Endothelial cell of umbilical vein (primary cell): Measurements from ENCODE around the gene MLIP.

ENCODE experiments used
- CTCF ChIP-seq, 2 donors: IDR thresholded peaks; 1 replicate in 1 of 2; 2 replicates in 1 of 2; pipeline ENCODE4 v1.5.1; 2011; ENCODE audit warnings: low read length in 2 of 2, mild to moderate bottlenecking in 2 of 2, moderate library complexity in 2 of 2, control low read depth in 1 of 2, inconsistent platforms in 1 of 2, low read depth in 1 of 2; ENCODE audit not compliant: insufficient read depth in 1 of 2; ENCODE audit errors: extremely low read depth in 1 of 2
- FOS ChIP-seq: IDR thresholded peaks from 2 replicates; pipeline ENCODE4 v1.6.1; 2011; ENCODE audit warnings: mild to moderate bottlenecking, low read length, moderate library complexity, borderline replicate concordance; ENCODE audit not compliant: insufficient read depth
- MAX ChIP-seq: IDR thresholded peaks from 2 replicates; pipeline ENCODE4 v1.6.1; 2011; ENCODE audit not compliant: insufficient read depth, insufficient read length
- POLR2A ChIP-seq: IDR thresholded peaks from 2 replicates; pipeline ENCODE4 v1.6.1; 2012; ENCODE audit warnings: low read depth, mild to moderate bottlenecking, control low read depth, low read length

GRCh38 chr6:54185885-54186284, 74.6 kb downstream of the MLIP start:
- no peak for TF ChIP-seq CTCF (IDR thresholded peaks at IDR 0.05; ENCODE audit: extremely low read depth in 1 of 2, insufficient read depth in 1 of 2, low read depth in 1 of 2, low read length in 2 of 2)
- TF ChIP-seq POLR2A = no peak
- TF ChIP-seq MAX = no peak
- no peak for TF ChIP-seq FOS
